SHP77 treated with DMSO at 0.1 percent for 48 hours (cell line): ENCODE measurements around the gene PTPMT1.

ENCODE experiments used
- DNase-seq: peaks from one replicate; lab custom pipeline; 2025; lab: John Stamatoyannopoulos, UW

PTPMT1 gene

GRCh38 chr11:47578524-47579494 is 13.4 kb downstream of the PTPMT1 start, which contains the start of the genes KBTBD4 and NDUFS3:
KBTBD4 (minus strand) TSS chr11:47578970; CDS start chr11:47578951, 19 bp downstream.
NDUFS3 (plus strand) TSS chr11:47579074; CDS start chr11:47579092, 18 bp downstream.
- DNase-seq: peak; percentile 91

- DNase-seq: no peak
These were observed 18.4 kb downstream of the PTPMT1 start for GRCh38 chr11:47583844-47584243.

- no peak for DNase-seq
These were observed 20.9 kb downstream of the PTPMT1 start, which contains the start of gene FAM180B for GRCh38 chr11:47586098-47586855. FAM180B (plus strand) TSS chr11:47586678; CDS start chr11:47586769, 91 bp downstream.

- no peak for DNase-seq
These were observed 21.8 kb downstream of the PTPMT1 start for GRCh38 chr11:47587039-47587716.

GRCh38 chr11:47587723-47588326 is 22.4 kb downstream of the PTPMT1 start:
- DNase-seq: no peak

- no peak for DNase-seq
These were observed 23.7 kb downstream of the PTPMT1 start for GRCh38 chr11:47589118-47589517.

- no peak for DNase-seq
These were observed 24.2 kb downstream of the PTPMT1 start for GRCh38 chr11:47589584-47589976.

- no peak for DNase-seq
These were observed 24.8 kb downstream of the PTPMT1 start for GRCh38 chr11:47589977-47590861.

- no peak for DNase-seq
These were observed 26.4 kb downstream of the PTPMT1 start for GRCh38 chr11:47591764-47592163.

- DNase-seq: no peak
These were observed 26.9 kb downstream of the PTPMT1 start for GRCh38 chr11:47592251-47592650.

GRCh38 chr11:47592970-47593369 is 27.6 kb downstream of the PTPMT1 start:
- DNase-seq: no peak

GRCh38 chr11:47593492-47593933 is 28.1 kb downstream of the PTPMT1 start:
- no peak for DNase-seq

GRCh38 chr11:47593934-47594855 is 28.8 kb downstream of the PTPMT1 start, which contains the start of gene C1QTNF4:
C1QTNF4 (minus strand) TSS chr11:47594411; CDS start chr11:47590810, 3,601 bp downstream.
- DNase-seq: no peak

- no peak for DNase-seq
These were observed 29.6 kb downstream of the PTPMT1 start for GRCh38 chr11:47595029-47595428.

- DNase-seq: no peak
These were observed 30.6 kb downstream of the PTPMT1 start for GRCh38 chr11:47595967-47596366.

- DNase-seq: no peak
These were observed 34.5 kb downstream of the PTPMT1 start for GRCh38 chr11:47599902-47600301.

- DNase-seq: no peak
These were observed 37.9 kb downstream of the PTPMT1 start for GRCh38 chr11:47603295-47603694.

- no peak for DNase-seq
These were observed 40.5 kb downstream of the PTPMT1 start for GRCh38 chr11:47605921-47606320.

- no peak for DNase-seq
These were observed 41.3 kb downstream of the PTPMT1 start for GRCh38 chr11:47606731-47607130.
